Coronary artery (tissue), 2 donors: Measurements from ENCODE around the gene SERPINH1.

Experiments used
- DNase-seq: peaks from one replicate; pipeline ENCODE4 v3.0.0-alpha.2; 2017; ENCODE audit warnings: low spot score
- H3K27ac ChIP-seq, 2 donors: fragments of 200-600 bp; sonication (generic); one replicate each; pipeline ENCODE4 v1.5.1; 2016 to 2019
- H3K4me3 ChIP-seq: fragments of 200-600 bp; sonication (generic); 2 replicates; pipeline ENCODE4 v1.5.1; 2016; ENCODE audit warnings: mild to moderate bottlenecking, moderate library complexity
- TF ChIP-seq, protein P1 (sequence below): fragments of 200-600 bp; sonication (generic); IDR thresholded peaks from one replicate; pipeline ENCODE4 v1.5.1; 2019; ENCODE audit warnings: antibody characterized with exemption

SERPINH1 gene

DNA sequence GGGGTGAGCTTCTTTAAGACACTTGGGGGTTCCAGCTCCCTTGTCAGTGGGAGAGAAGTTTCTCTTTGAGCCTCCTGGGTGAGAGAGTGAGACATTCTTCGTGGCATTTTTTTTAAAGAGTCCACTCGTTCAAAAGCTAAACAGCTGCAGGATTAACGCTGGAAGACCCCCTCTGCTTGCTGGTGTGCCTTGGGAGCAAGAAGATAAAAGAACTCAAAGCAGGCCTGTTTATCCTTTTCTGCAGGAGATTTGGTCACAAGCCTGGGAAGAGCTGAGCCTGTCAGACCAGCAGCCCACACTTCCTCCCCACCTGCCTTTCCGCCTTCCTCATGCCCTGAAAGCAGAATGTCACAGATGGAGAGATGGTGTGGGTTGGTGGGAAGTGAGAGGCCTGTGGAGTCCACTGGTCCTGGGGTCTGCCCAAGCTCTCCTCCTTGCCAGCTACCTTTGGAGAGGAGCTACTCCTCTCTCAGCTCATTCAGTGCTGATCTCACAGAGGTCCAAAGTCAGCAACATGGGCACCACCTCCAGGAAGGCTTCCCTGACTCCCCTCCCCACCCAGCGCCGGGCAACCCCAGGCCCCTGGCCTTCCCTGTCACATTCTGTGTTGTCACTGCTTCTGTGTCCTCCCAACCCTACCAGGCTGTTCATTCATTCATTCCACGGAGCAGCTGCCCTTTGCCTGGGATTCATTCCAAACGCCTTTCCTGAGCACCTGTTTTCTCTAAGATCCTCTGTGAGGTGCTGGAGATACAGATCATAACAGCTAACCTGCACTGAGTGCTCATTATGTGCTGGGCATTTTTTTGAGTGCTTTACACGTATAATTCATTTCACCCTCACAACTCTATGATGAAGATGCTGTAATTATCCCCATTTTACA is 43.0 kb upstream of the SERPINH1 start:
- Histone ChIP-seq H3K4me3 (no peak overlapping the region), H3K27ac (no peak overlapping the region)
- TF ChIP-seq, protein P1, sequence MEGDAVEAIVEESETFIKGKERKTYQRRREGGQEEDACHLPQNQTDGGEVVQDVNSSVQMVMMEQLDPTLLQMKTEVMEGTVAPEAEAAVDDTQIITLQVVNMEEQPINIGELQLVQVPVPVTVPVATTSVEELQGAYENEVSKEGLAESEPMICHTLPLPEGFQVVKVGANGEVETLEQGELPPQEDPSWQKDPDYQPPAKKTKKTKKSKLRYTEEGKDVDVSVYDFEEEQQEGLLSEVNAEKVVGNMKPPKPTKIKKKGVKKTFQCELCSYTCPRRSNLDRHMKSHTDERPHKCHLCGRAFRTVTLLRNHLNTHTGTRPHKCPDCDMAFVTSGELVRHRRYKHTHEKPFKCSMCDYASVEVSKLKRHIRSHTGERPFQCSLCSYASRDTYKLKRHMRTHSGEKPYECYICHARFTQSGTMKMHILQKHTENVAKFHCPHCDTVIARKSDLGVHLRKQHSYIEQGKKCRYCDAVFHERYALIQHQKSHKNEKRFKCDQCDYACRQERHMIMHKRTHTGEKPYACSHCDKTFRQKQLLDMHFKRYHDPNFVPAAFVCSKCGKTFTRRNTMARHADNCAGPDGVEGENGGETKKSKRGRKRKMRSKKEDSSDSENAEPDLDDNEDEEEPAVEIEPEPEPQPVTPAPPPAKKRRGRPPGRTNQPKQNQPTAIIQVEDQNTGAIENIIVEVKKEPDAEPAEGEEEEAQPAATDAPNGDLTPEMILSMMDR, result no peak
- DNase-seq, result no peak

DNA sequence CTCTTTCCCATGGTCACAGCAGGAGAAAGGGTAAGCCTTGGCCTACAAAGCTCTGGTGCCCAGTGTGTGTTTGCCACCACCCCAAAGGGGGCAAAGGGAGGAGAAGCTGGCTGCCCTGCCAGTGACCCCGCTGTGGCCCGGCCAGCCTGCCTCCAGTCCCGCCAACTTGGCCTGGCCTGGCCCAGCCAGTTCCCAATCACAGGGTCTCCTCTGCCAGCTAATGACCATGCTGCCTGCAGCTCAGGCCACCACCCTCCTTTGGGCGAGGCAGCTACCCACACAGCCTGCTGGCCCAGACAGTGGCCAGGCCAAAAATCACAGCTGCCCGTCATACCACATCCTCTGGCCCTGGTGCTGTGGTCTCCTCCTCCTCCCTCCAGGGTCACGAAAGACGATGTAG is 41.4 kb upstream of the SERPINH1 start:
- peak overlapping the region; percentile 60 to 76 for H3K27ac ChIP-seq
- no peak for DNase-seq
- H3K4me3 ChIP-seq, result no peak overlapping the region
- TF ChIP-seq, protein P1, result no peak

DNA sequence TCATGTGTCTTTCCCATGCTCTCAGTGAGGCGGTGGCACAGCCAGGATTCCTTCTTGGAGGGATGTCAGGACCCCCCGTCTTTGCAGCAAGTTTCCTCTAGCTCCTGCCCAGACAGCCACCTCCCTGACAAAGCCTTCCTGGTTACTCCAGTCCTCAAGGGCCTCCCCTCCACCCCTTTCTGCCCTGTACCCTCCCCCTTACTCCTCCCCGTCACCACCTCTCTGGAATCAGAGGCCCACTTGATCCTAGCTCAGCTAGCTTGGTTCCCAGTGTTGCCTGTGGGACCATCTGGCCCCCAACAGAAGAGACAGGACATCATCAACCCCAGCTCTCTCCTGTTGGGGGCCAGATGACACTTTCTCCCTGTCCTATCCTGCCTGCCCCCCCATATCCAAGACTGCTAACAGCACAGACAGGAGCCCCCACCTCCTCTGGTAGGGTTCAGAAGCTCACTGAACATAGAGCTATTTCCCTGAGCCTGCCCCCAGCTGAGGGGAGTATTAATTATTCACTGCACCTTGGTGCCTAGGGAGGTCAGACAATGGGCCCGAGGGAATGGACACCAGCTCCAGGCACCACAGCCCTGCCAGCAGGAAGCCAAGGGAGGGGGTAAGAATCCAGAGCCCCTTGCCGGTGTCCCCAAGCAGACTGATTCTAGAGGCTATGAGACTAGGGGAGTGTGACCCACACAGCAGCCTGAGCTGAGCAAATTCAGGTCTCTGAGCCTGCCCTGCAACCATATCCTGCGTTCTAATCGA is 39.6 kb upstream of the SERPINH1 start:
- TF ChIP-seq, protein P1, result no peak
- no peak for DNase-seq
- Histone ChIP-seq H3K4me3 (no peak overlapping the region), H3K27ac (peak overlapping the region in 1 of 2 donors; percentile 8)

DNA sequence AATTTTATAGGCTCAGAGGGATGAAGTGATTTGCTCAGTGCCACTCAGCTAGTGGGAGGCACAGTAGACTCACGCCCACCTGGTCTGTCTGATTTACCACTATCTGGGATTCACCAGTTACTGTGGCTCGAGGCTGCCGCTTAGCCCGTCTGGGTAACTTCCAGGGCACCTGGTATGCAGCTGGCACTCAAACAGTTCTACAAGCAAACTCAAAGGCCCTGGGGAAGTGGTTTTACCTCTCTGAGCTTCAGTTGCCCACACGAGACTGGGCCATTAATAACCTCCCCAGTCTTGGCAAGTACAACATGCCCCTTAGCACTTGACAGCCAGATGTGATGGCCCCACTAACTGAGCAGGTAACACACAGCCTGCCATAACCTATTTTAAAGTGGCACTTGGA is 38.9 kb upstream of the SERPINH1 start:
- TF ChIP-seq, protein P1, result no peak
- Histone ChIP-seq H3K27ac (peak overlapping the region in 1 of 2 donors; percentile 8), H3K4me3 (no peak overlapping the region)
- no peak for DNase-seq

DNA sequence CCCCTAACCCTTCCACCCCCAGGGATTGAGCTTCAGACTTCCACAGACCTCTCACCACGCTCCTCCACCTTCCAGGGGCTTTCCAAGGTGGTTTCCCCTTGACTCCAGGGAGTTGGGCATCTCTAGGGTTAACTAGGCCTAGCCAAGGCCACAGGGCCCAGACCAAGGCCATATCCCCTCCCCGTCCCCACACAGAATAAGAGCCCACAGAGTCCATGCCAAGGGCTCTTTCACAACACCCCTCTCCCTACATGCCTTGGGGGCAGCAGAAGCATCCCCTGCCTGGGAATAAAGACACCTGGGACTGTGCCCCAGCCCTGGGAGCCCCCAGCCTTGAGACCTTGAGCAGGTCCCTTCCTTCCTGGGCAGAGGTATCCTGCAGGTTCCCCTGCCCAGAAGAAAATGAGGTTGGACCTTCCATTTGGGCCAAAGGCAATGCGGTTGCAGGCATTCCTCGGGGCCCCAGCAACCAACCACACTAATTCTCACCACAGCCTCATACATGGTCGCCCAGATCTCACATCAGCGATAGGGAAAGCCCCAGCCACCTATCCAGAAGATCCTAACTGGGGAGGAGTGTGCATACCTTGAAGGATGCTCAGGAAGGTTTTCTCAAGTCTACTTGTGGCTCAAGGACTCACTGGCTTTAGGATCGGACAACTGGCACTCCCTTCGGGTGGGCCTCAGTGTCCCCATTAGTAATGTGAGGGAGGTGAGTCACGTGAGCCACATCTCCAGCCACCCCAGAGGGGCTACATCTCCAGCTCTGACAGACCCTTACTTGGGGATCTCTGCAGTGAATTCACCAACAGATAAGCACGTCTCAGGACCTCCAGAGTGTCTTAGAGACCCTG is 38.0 kb upstream of the SERPINH1 start:
- no peak for DNase-seq
- Histone ChIP-seq H3K27ac (peak overlapping the region in 1 of 2 donors; percentile 77), H3K4me3 (peak overlapping the region; percentile 94)
- TF ChIP-seq, protein P1, result no peak

DNA sequence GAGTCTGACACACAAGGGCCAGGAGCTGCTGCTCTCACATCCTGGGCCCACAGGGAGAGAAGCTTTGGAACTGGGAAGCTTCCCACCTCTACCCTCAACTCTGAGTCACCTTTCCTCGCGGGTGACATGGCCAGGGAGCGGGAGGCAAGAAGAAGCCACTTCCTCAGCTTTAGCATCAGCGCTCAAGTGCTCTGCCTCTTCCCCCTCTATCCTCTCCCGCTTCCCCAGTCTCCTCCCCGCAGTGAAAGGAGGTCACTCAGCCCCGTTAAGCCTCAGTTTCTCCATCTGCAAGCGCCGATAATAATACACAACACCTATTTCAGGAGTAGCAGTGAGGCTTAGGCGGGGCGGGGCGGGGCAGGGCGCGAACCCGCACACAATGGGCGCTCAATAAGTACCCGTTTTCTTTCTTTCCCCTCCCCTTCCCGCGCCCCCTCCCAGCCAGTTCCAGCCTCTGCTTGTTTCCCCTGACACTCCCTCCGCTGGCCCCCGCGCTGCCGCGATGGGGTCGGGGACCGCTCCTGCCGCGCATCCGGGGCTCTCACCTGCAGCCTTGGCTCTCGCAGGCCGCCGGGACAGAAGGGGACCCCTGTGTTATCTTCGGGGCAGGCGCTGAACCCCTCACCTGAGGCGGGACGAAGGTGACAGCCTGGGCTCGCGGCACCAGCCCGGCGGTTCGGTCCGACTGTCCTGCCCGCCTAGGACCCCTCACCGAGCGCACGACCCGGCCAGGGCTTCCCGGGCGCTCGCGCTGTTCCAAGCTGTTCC is 37.2 kb upstream of the SERPINH1 start:
- TF ChIP-seq, protein P1, result no peak
- Histone ChIP-seq H3K4me3 (peak overlapping the region; percentile 94), H3K27ac (peak overlapping the region; percentile 62 to 77)
- no peak for DNase-seq
